DND-41 (cell line): ENCODE data around the gene KRTAP2-4.
"Not testable (repeated sequence)": the region's sequence is repeated elsewhere in the genome, so short reads cannot be mapped to it uniquely, and the experiment has no call there.

Source experiments
- EZH2 ChIP-seq: IDR thresholded peaks from 3 replicates; pipeline ENCODE4 v1.6.1; 2012; ENCODE audit warnings: borderline replicate concordance, low read depth, mild to moderate bottlenecking, moderate library complexity, low read length, inconsistent platforms; ENCODE audit not compliant: severe bottlenecking
- TF ChIP-seq, protein P1 (sequence below): IDR thresholded peaks from 2 replicates; pipeline ENCODE4 v1.5.1; 2012; ENCODE audit warnings: borderline replicate concordance, low read length, moderate library complexity, mild to moderate bottlenecking; ENCODE audit not compliant: poor library complexity, severe bottlenecking; ENCODE audit errors: extremely low read depth

DNA sequence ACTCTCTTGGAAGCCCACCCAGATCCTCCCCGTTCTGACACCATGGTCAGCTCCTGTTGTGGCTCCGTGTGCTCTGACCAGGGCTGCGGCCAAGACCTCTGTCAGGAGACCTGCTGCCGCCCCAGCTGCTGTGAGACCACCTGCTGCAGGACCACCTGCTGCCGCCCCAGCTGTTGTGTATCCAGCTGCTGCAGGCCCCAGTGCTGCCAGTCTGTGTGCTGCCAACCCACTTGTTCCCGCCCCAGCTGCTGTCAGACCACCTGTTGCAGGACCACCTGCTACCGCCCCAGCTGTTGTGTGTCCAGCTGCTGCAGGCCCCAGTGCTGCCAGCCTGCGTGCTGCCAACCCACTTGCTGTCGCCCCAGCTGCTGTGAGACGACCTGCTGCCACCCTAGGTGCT lies 39.7 kb upstream of the KRTAP2-4 start, which contains the start of gene KRTAP4-9:
- TF ChIP-seq, protein P1, sequence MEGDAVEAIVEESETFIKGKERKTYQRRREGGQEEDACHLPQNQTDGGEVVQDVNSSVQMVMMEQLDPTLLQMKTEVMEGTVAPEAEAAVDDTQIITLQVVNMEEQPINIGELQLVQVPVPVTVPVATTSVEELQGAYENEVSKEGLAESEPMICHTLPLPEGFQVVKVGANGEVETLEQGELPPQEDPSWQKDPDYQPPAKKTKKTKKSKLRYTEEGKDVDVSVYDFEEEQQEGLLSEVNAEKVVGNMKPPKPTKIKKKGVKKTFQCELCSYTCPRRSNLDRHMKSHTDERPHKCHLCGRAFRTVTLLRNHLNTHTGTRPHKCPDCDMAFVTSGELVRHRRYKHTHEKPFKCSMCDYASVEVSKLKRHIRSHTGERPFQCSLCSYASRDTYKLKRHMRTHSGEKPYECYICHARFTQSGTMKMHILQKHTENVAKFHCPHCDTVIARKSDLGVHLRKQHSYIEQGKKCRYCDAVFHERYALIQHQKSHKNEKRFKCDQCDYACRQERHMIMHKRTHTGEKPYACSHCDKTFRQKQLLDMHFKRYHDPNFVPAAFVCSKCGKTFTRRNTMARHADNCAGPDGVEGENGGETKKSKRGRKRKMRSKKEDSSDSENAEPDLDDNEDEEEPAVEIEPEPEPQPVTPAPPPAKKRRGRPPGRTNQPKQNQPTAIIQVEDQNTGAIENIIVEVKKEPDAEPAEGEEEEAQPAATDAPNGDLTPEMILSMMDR: not testable (repeated sequence)
- not testable (repeated sequence) for TF ChIP-seq EZH2
